GM23338 (cell line): ENCODE data around the gene SLC6A1. TPM values are rescaled to one million over a fixed set of nuclear protein-coding genes. Genes with fewer than 3 reads are reported as not detected.

Experiments
- ATAC-seq: fragments of 200-7000 bp; cut with Tn5 transposase; 3 replicates; pipeline ENCODE4 v1.9.1; 2020
- DNase-seq: peaks from one replicate; pipeline ENCODE4 v3.0.0-alpha.2; 2015; ENCODE audit warnings: low spot score
- H2AFZ ChIP-seq: fragments of 200-600 bp; sonication (generic); 2 replicates; pipeline ENCODE4 v1.8.0; 2016; ENCODE audit warnings: antibody characterized with exemption, mild to moderate bottlenecking, moderate library complexity
- H3F3A ChIP-seq: fragments of 200-600 bp; sonication (generic); replicated peaks from 2 replicates; pipeline ENCODE4 v1.8.0; 2017; ENCODE audit warnings: antibody characterized with exemption, mixed run types, low read depth
- H3K27ac ChIP-seq: fragments of 200-600 bp; sonication (generic); 2 replicates; pipeline ENCODE4 v1.6.1; 2016; ENCODE audit warnings: low read depth
- H3K27me3 ChIP-seq: fragments of 200-600 bp; sonication (generic); 2 replicates; pipeline ENCODE4 v1.8.0; 2016; ENCODE audit warnings: mild to moderate bottlenecking, mixed run types, moderate library complexity; ENCODE audit not compliant: insufficient read depth
- H3K36me3 ChIP-seq: fragments of 200-600 bp; sonication (generic); 2 replicates; pipeline ENCODE4 v1.8.0; 2016; ENCODE audit warnings: mild to moderate bottlenecking; ENCODE audit not compliant: insufficient read depth
- H3K4me1 ChIP-seq: fragments of 200-600 bp; sonication (generic); 2 replicates; pipeline ENCODE4 v1.8.0; 2016; ENCODE audit warnings: mild to moderate bottlenecking, moderate library complexity; ENCODE audit not compliant: insufficient read depth
- H3K4me2 ChIP-seq: fragments of 200-600 bp; sonication (generic); 2 replicates; pipeline ENCODE4 v1.7.1; 2017; ENCODE audit warnings: mixed run types
- H3K4me3 ChIP-seq: fragments of 200-600 bp; sonication (generic); 2 replicates; pipeline ENCODE4 v1.6.1; 2016; ENCODE audit warnings: mixed run types
- H3K79me2 ChIP-seq: fragments of 200-600 bp; sonication (generic); replicated peaks from 2 replicates; pipeline ENCODE4 v1.8.0; 2017; ENCODE audit warnings: mild to moderate bottlenecking; ENCODE audit not compliant: insufficient read depth
- H3K9me2 ChIP-seq: fragments of 200-600 bp; sonication (generic); 2 replicates; pipeline ENCODE4 v1.8.0; 2017; ENCODE audit not compliant: insufficient read depth
- H4K20me1 ChIP-seq: fragments of 200-600 bp; sonication (generic); replicated peaks from 2 replicates; pipeline ENCODE4 v1.8.0; 2017; ENCODE audit warnings: mild to moderate bottlenecking; ENCODE audit not compliant: insufficient read depth
- H3K27ac Mint-ChIP-seq: 2 replicates; pipeline ENCODE4 v1.8.0; 2020; ENCODE audit warnings: inconsistent platforms, mild to moderate bottlenecking, moderate library complexity, mixed read lengths
- H3K27me3 Mint-ChIP-seq: 3 replicates; pipeline ENCODE4 v1.8.0; 2022; ENCODE audit warnings: low read depth, mild to moderate bottlenecking, moderate library complexity, mixed read lengths, inconsistent platforms; ENCODE audit not compliant: insufficient read depth, poor library complexity
- H3K36me3 Mint-ChIP-seq: 3 replicates; pipeline ENCODE4 v1.8.0; 2021; ENCODE audit warnings: low read depth, mild to moderate bottlenecking, inconsistent platforms, moderate library complexity, mixed read lengths
- H3K4me1 Mint-ChIP-seq: 3 replicates; pipeline ENCODE4 v1.8.0; 2020; ENCODE audit warnings: mild to moderate bottlenecking, inconsistent platforms, mixed read lengths
- H3K4me3 Mint-ChIP-seq: 3 replicates; pipeline ENCODE4 v1.8.0; 2021; ENCODE audit warnings: moderate library complexity, mild to moderate bottlenecking, inconsistent platforms, mixed read lengths
- H3K9me3 Mint-ChIP-seq: 3 replicates; pipeline ENCODE4 v1.8.0; 2020; ENCODE audit warnings: moderate library complexity, mild to moderate bottlenecking, inconsistent platforms, mixed read lengths
- CREB1 ChIP-seq: fragments of 250-450 bp; sonication (Bioruptor Pico); IDR thresholded peaks from 2 replicates; pipeline ENCODE4 v1.5.0; 2020; ENCODE audit warnings: low read depth, mild to moderate bottlenecking, moderate library complexity
- EZH2 ChIP-seq: fragments of 200-600 bp; sonication (generic); IDR thresholded peaks from one replicate; pipeline ENCODE4 v1.8.0; 2017; ENCODE audit warnings: antibody characterized with exemption, mild to moderate bottlenecking, low read depth; ENCODE audit not compliant: unreplicated experiment
- JUNB ChIP-seq: IDR thresholded peaks from one replicate; pipeline ENCODE4 v1.6.1; 2016; ENCODE audit warnings: antibody characterized with exemption; ENCODE audit not compliant: unreplicated experiment
- NANOG ChIP-seq: IDR thresholded peaks from 2 replicates; pipeline ENCODE4 v1.6.1; 2016; ENCODE audit warnings: antibody characterized with exemption, borderline replicate concordance
- ZNF114 ChIP-seq: fragments of 250-450 bp; sonication (Bioruptor Pico); IDR thresholded peaks from 2 replicates; pipeline ENCODE4 v1.5.0; 2020; ENCODE audit warnings: mild to moderate bottlenecking, moderate library complexity
- ZNF331 ChIP-seq: fragments of 250-450 bp; sonication (Bioruptor Pico); IDR thresholded peaks from 2 replicates; pipeline ENCODE4 v1.5.0; 2020; ENCODE audit warnings: low read depth, mild to moderate bottlenecking, moderate library complexity
- polyA plus RNA-seq: library from polyadenylated mRNA; unstranded; fragments of >200 nt; fragmentation: Nextera tagmentation; extraction: Ambion mirVana; gene quantifications from 2 replicates; pipeline ENCODE4 v1.2.1, GENCODE V29; 2016
- total RNA-seq: library from RNA; depleted of rRNA; stranded (reverse); fragments of >200 nt; shearing (Covaris generic); gene quantifications from 2 replicates; pipeline ENCODE4 v1.2.3, GENCODE V29; 2014
- TF ChIP-seq, protein P1 (sequence below): IDR thresholded peaks from 2 replicates; pipeline ENCODE4 v1.6.1; 2016; ENCODE audit warnings: antibody characterized with exemption
- TF ChIP-seq, protein P2 (sequence below): fragments of 250-450 bp; sonication (Bioruptor Pico); IDR thresholded peaks from 2 replicates; pipeline ENCODE4 v1.5.0; 2020; ENCODE audit warnings: mild to moderate bottlenecking, moderate library complexity

Gene SLC6A1
- total and polyA plus RNA-seq, 2 experiments from 2014 or later = 0.16 to 0.28 TPM

DNA sequence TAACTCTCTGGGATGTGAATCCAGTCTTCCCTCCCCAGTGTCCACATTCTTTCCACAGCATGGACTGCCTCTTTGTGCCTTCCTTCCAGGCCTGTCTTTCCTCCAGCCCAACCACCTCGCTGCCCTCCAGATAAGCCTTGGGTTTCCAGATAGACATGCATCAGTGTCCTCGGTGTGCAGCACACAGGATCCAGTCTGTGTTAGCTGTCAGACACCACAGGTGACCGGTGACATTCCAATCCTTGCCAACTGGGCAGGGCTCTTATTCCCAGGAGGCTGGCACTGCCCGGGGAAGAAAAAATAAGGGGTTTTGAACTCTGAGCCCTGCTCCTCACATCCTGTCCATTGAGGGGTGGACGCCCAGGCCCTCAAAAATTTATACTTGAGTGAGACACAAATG, 6.0 kb upstream of the SLC6A1 start:
- Histone ChIP-seq H3K27ac (no peak overlapping the region), H3K4me2 (no peak overlapping the region), H3F3A (no peaks in the 10 kb centered on the region), H3K4me3 (no peak overlapping the region), H3K79me2 (no peaks in the 10 kb centered on the region), H2AFZ (no peak overlapping the region), H4K20me1 (no peaks in the 10 kb centered on the region), H3K9me2 (no peaks in the 10 kb centered on the region), H3K27me3 (peaks cover 17% of the 10 kb centered on the region; the same call in 1 of the 2 replicates), H3K36me3 (no peaks in the 10 kb centered on the region), H3K4me1 (no peaks in the 10 kb centered on the region; the same call in 1 of the 2 replicates)
- DNase-seq (no peak), ATAC-seq (no peak)
- no peak for TF ChIP-seq CREB1 (CRISPR knock-in tag)
- no peaks in the 10 kb centered on the region for H3K36me3 Mint-ChIP-seq
- no peak overlapping the region for H3K4me3 Mint-ChIP-seq
- H3K9me3 Mint-ChIP-seq = no peaks in the 10 kb centered on the region
- peaks cover 27% of the 10 kb centered on the region for H3K4me1 Mint-ChIP-seq
- no peak overlapping the region for H3K27ac Mint-ChIP-seq
- H3K27me3 Mint-ChIP-seq = peaks cover 11% of the 10 kb centered on the region

DNA sequence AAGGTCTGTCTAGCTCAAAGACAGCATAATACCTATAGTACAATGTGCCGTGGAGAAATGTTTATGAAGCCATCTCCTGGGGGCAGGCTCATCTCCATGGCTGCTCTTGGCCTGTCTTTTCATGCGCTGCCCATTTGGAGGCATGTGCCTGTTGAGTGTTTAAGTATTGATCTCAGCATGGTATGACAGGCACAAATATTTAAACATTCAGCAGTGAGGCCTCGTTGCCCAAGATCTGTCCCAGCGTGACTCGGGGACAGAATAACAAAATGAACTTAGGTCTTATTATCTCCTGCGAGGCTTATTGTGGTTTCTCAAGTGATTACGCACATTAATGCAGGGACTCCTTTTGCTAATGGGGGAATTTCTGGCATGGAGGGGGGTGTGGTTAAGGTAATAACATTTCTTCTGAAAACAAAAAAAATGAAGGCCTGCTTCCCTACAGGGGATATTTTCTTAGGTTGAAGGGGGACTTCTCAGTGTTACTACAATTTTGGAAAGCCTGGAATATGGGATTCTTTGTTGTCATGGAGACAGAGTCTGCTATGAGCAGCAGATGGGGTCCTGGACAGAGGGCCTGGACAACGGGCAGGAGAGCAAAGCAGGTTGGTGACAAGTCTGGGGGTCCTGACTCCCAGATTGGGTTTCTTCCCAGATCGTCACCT, 4.4 kb upstream of the SLC6A1 start:
- H3K27ac Mint-ChIP-seq = no peak overlapping the region
- Histone ChIP-seq H3K9me2 (no peaks in the 10 kb centered on the region), H3K4me1 (no peaks in the 10 kb centered on the region; the same call in 1 of the 2 replicates), H4K20me1 (no peaks in the 10 kb centered on the region), H3K27me3 (peaks cover 25% of the 10 kb centered on the region), H2AFZ (no peak overlapping the region; the same call in 1 of the 2 replicates), H3K36me3 (no peaks in the 10 kb centered on the region), H3K4me2 (no peak overlapping the region), H3K79me2 (no peaks in the 10 kb centered on the region), H3K4me3 (no peak overlapping the region), H3K27ac (no peak overlapping the region), H3F3A (no peaks in the 10 kb centered on the region)
- ATAC-seq = no peak
- no peak for DNase-seq
- peaks cover 21% of the 10 kb centered on the region for H3K4me1 Mint-ChIP-seq
- TF ChIP-seq, protein P1, sequence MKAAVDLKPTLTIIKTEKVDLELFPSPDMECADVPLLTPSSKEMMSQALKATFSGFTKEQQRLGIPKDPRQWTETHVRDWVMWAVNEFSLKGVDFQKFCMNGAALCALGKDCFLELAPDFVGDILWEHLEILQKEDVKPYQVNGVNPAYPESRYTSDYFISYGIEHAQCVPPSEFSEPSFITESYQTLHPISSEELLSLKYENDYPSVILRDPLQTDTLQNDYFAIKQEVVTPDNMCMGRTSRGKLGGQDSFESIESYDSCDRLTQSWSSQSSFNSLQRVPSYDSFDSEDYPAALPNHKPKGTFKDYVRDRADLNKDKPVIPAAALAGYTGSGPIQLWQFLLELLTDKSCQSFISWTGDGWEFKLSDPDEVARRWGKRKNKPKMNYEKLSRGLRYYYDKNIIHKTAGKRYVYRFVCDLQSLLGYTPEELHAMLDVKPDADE = no peak
- TF ChIP-seq JUNB (no peak), ZNF331 (CRISPR knock-in tag) (no peak), NANOG (no peak), EZH2 (no peak), ZNF114 (CRISPR knock-in tag) (no peak)
- H3K36me3 Mint-ChIP-seq = no peaks in the 10 kb centered on the region; the same call in 2 of the 3 replicates
- peaks cover 22% of the 10 kb centered on the region for H3K27me3 Mint-ChIP-seq
- no peak overlapping the region for H3K4me3 Mint-ChIP-seq
- H3K9me3 Mint-ChIP-seq = no peaks in the 10 kb centered on the region; the same call in 2 of the 3 replicates

DNA sequence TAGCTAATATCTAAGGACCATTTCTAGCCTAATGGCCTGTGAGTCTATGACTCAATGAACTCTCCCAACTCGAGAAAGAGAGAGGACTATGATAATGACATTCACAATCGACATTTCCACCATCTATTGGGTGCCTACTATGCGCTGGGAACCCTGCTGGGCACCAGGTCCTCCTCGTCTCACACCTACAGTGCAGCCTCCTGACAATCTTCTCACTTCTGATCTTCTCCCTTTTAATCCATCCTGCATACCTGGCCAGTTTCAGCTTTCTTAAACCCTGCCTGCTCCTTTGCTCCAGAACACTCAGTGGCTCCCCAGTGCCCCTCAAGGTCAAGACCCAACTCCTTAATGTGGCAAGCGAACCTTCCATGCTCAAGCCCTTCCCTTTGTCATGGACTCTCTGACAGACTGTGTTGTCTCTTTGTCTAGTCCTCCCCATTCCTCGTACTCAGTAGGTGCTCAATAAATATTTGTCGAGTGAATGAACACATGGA, 3.5 kb upstream of the SLC6A1 start:
- ATAC-seq (no peak), DNase-seq (no peak)
- H3K27ac Mint-ChIP-seq = no peak overlapping the region
- Histone ChIP-seq H3K36me3 (no peaks in the 10 kb centered on the region), H4K20me1 (no peaks in the 10 kb centered on the region), H3K27me3 (peaks cover 34% of the 10 kb centered on the region), H3K4me3 (no peak overlapping the region), H2AFZ (no peak overlapping the region; the same call in 1 of the 2 replicates), H3F3A (no peaks in the 10 kb centered on the region), H3K79me2 (no peaks in the 10 kb centered on the region), H3K4me2 (no peak overlapping the region), H3K9me2 (no peaks in the 10 kb centered on the region), H3K4me1 (peaks cover 5% of the 10 kb centered on the region; the same call in 1 of the 2 replicates), H3K27ac (no peak overlapping the region)
- H3K4me1 Mint-ChIP-seq = peaks cover 18% of the 10 kb centered on the region; the same call in 2 of the 3 replicates
- H3K27me3 Mint-ChIP-seq = peaks cover 31% of the 10 kb centered on the region
- no peaks in the 10 kb centered on the region; the same call in 2 of the 3 replicates for H3K9me3 Mint-ChIP-seq
- H3K36me3 Mint-ChIP-seq = no peaks in the 10 kb centered on the region; the same call in 2 of the 3 replicates
- H3K4me3 Mint-ChIP-seq = no peak overlapping the region
- TF ChIP-seq, protein P2, sequence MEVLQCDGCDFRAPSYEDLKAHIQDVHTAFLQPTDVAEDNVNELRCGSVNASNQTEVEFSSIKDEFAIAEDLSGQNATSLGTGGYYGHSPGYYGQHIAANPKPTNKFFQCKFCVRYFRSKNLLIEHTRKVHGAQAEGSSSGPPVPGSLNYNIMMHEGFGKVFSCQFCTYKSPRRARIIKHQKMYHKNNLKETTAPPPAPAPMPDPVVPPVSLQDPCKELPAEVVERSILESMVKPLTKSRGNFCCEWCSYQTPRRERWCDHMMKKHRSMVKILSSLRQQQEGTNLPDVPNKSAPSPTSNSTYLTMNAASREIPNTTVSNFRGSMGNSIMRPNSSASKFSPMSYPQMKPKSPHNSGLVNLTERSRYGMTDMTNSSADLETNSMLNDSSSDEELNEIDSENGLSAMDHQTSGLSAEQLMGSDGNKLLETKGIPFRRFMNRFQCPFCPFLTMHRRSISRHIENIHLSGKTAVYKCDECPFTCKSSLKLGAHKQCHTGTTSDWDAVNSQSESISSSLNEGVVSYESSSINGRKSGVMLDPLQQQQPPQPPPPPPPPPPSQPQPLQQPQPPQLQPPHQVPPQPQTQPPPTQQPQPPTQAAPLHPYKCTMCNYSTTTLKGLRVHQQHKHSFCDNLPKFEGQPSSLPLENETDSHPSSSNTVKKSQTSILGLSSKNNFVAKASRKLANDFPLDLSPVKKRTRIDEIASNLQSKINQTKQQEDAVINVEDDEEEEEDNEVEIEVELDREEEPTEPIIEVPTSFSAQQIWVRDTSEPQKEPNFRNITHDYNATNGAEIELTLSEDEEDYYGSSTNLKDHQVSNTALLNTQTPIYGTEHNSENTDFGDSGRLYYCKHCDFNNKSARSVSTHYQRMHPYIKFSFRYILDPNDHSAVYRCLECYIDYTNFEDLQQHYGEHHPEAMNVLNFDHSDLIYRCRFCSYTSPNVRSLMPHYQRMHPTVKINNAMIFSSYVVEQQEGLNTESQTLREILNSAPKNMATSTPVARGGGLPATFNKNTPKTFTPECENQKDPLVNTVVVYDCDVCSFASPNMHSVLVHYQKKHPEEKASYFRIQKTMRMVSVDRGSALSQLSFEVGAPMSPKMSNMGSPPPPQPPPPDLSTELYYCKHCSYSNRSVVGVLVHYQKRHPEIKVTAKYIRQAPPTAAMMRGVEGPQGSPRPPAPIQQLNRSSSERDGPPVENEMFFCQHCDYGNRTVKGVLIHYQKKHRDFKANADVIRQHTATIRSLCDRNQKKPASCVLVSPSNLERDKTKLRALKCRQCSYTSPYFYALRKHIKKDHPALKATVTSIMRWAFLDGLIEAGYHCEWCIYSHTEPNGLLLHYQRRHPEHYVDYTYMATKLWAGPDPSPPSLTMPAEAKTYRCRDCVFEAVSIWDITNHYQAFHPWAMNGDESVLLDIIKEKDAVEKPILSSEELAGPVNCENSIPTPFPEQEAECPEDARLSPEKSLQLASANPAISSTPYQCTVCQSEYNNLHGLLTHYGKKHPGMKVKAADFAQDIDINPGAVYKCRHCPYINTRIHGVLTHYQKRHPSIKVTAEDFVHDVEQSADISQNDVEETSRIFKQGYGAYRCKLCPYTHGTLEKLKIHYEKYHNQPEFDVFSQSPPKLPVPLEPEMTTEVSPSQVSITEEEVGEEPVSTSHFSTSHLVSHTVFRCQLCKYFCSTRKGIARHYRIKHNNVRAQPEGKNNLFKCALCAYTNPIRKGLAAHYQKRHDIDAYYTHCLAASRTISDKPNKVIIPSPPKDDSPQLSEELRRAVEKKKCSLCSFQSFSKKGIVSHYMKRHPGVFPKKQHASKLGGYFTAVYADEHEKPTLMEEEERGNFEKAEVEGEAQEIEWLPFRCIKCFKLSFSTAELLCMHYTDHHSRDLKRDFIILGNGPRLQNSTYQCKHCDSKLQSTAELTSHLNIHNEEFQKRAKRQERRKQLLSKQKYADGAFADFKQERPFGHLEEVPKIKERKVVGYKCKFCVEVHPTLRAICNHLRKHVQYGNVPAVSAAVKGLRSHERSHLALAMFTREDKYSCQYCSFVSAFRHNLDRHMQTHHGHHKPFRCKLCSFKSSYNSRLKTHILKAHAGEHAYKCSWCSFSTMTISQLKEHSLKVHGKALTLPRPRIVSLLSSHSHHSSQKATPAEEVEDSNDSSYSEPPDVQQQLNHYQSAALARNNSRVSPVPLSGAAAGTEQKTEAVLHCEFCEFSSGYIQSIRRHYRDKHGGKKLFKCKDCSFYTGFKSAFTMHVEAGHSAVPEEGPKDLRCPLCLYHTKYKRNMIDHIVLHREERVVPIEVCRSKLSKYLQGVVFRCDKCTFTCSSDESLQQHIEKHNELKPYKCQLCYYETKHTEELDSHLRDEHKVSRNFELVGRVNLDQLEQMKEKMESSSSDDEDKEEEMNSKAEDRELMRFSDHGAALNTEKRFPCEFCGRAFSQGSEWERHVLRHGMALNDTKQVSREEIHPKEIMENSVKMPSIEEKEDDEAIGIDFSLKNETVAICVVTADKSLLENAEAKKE = no peak
- TF ChIP-seq EZH2 = no peak
